H9 (cell line): ENCODE results near the gene SLC25A42. TPM values are rescaled to one million over a fixed set of nuclear protein-coding genes. Genes with fewer than 3 reads are reported as not detected.
A peak's percentile ranks its signal among the peaks of the same experiment; 100 is the strongest.

Experiments
- DNase-seq: peaks from one replicate; pipeline ENCODE4 v3.0.0-alpha.2; 2017
- H2AFZ ChIP-seq: one replicate; pipeline ENCODE4 v1.6.1; 2013; ENCODE audit warnings: mild to moderate bottlenecking, low read length, control low read depth, moderate library complexity
- H2AK5ac ChIP-seq: 2 replicates; pipeline ENCODE4 v1.6.1; 2013; ENCODE audit warnings: low read length, control low read depth, mixed read lengths; ENCODE audit not compliant: insufficient read length
- H2BK120ac ChIP-seq: one replicate; pipeline ENCODE4 v1.6.1; 2013; ENCODE audit warnings: low read depth, mild to moderate bottlenecking, low read length, control low read depth, inconsistent platforms; ENCODE audit not compliant: poor library complexity, severe bottlenecking
- H2BK12ac ChIP-seq: 2 replicates; pipeline ENCODE4 v1.6.1; 2013; ENCODE audit warnings: low read length, control low read depth, mixed read lengths, low read depth; ENCODE audit not compliant: insufficient read length
- H2BK15ac ChIP-seq: 2 replicates; pipeline ENCODE4 v1.6.1; 2013; ENCODE audit warnings: low read depth, low read length, control low read depth
- H2BK20ac ChIP-seq: one replicate; pipeline ENCODE4 v1.6.1; 2013; ENCODE audit warnings: low read depth, mild to moderate bottlenecking, low read length, control low read depth, inconsistent platforms; ENCODE audit not compliant: poor library complexity, severe bottlenecking
- H2BK5ac ChIP-seq: 2 replicates; pipeline ENCODE4 v1.6.1; 2013; ENCODE audit warnings: low read length, control low read depth, mixed read lengths; ENCODE audit not compliant: insufficient read length
- H3K14ac ChIP-seq: 2 replicates; pipeline ENCODE4 v1.6.1; 2013; ENCODE audit warnings: low read length, control low read depth; ENCODE audit not compliant: insufficient read depth
- H3K18ac ChIP-seq: 2 replicates; pipeline ENCODE4 v1.6.1; 2013; ENCODE audit warnings: low read depth, mild to moderate bottlenecking, mixed read lengths, low read length, control low read depth; ENCODE audit not compliant: insufficient read length
- H3K23ac ChIP-seq: 2 replicates; pipeline ENCODE4 v1.6.1; 2013; ENCODE audit warnings: low read length, control low read depth, mixed read lengths, low read depth; ENCODE audit not compliant: insufficient read length
- H3K23me2 ChIP-seq: 2 replicates; pipeline ENCODE4 v1.6.1; 2013; ENCODE audit warnings: low read depth, mild to moderate bottlenecking, mixed read lengths, low read length, control low read depth; ENCODE audit not compliant: insufficient read length, poor library complexity, severe bottlenecking
- H3K27ac ChIP-seq: 2 replicates; pipeline ENCODE4 v1.5.1; 2013; ENCODE audit warnings: low read length, control low read depth, mixed read lengths, low read depth; ENCODE audit not compliant: insufficient read length
- H3K27me3 ChIP-seq: 2 replicates; pipeline ENCODE4 v1.6.1; 2013; ENCODE audit warnings: low read length, control low read depth, inconsistent platforms; ENCODE audit not compliant: insufficient read depth
- H3K4ac ChIP-seq: 2 replicates; pipeline ENCODE4 v1.6.1; 2013; ENCODE audit warnings: low read depth, mild to moderate bottlenecking, control low read depth, inconsistent platforms, low read length, moderate library complexity
- H3K4me1 ChIP-seq: 2 replicates; pipeline ENCODE4 v1.6.1; 2013; ENCODE audit warnings: low read length, control low read depth, inconsistent platforms; ENCODE audit not compliant: insufficient read depth
- H3K4me2 ChIP-seq: 2 replicates; pipeline ENCODE4 v1.6.1; 2013; ENCODE audit warnings: low read length, control low read depth, mixed read lengths; ENCODE audit not compliant: insufficient read length, insufficient read depth
- H3K56ac ChIP-seq: 2 replicates; pipeline ENCODE4 v1.6.1; 2013; ENCODE audit warnings: low read depth, mild to moderate bottlenecking, mixed read lengths, low read length, control low read depth; ENCODE audit not compliant: insufficient read length
- H3K79me1 ChIP-seq: 2 replicates; pipeline ENCODE4 v1.6.1; 2013; ENCODE audit warnings: low read depth, mild to moderate bottlenecking, moderate library complexity, low read length, control low read depth, inconsistent platforms; ENCODE audit not compliant: insufficient read depth, poor library complexity, severe bottlenecking
- H3K79me2 ChIP-seq: 2 replicates; pipeline ENCODE4 v1.6.1; 2013; ENCODE audit warnings: low read length, control low read depth, inconsistent platforms; ENCODE audit not compliant: insufficient read depth
- H3K9ac ChIP-seq: 2 replicates; pipeline ENCODE4 v1.6.1; 2013; ENCODE audit warnings: low read length, control low read depth, mixed read lengths; ENCODE audit not compliant: insufficient read length; ENCODE audit errors: extremely low read depth
- H3K9me3 ChIP-seq: one replicate; pipeline ENCODE4 v1.6.1; 2013; ENCODE audit warnings: low read depth, low read length, inconsistent platforms; ENCODE audit not compliant: control insufficient read depth
- H3T11ph ChIP-seq: one replicate; pipeline ENCODE4 v1.6.1; 2013; ENCODE audit warnings: mild to moderate bottlenecking, low read length, control low read depth, inconsistent platforms
- H4K20me1 ChIP-seq: one replicate; pipeline ENCODE4 v1.6.1; 2013; ENCODE audit not compliant: control insufficient read depth, insufficient read length, insufficient read depth
- H4K5ac ChIP-seq: 2 replicates; pipeline ENCODE4 v1.6.1; 2013; ENCODE audit warnings: low read depth, mild to moderate bottlenecking, mixed read lengths, low read length, control low read depth; ENCODE audit not compliant: insufficient read length
- H4K8ac ChIP-seq: replicated peaks from 2 replicates; pipeline ENCODE4 v1.6.1; 2013; ENCODE audit warnings: low read length, control low read depth, mixed read lengths, low read depth; ENCODE audit not compliant: insufficient read length
- H4K91ac ChIP-seq: 2 replicates; pipeline ENCODE4 v1.6.1; 2013; ENCODE audit warnings: low read depth, mild to moderate bottlenecking, moderate library complexity, mixed read lengths, low read length, control low read depth; ENCODE audit not compliant: insufficient read length
- H3K27ac Mint-ChIP-seq, 3 experiments: 2 replicates in 2 of 3; 3 replicates in 1 of 3; pipeline ENCODE4 v1.8.0; 2020 to 2021; ENCODE audit warnings: mixed read lengths in 3 of 3, mild to moderate bottlenecking in 1 of 3, moderate library complexity in 1 of 3
- H3K27me3 Mint-ChIP-seq: 2 replicates; pipeline ENCODE4 v1.8.0; 2021; ENCODE audit warnings: low read depth, mild to moderate bottlenecking, moderate library complexity, mixed read lengths
- H3K36me3 Mint-ChIP-seq, 3 experiments: 2 replicates in 2 of 3; 3 replicates in 1 of 3; pipeline ENCODE4 v1.8.0; 2020 to 2021; ENCODE audit warnings: low read depth in 3 of 3, mixed read lengths in 3 of 3; ENCODE audit not compliant: insufficient read depth in 1 of 3
- H3K4me1 Mint-ChIP-seq, 2 experiments: 2 replicates each; pipeline ENCODE4 v1.8.0; 2020; ENCODE audit warnings: mixed read lengths in 2 of 2
- H3K4me3 Mint-ChIP-seq, 2 experiments: 2 replicates in 1 of 2; 3 replicates in 1 of 2; pipeline ENCODE4 v1.8.0; 2020 to 2021; ENCODE audit warnings: mild to moderate bottlenecking in 2 of 2, mixed read lengths in 2 of 2, moderate library complexity in 1 of 2
- H3K9me3 Mint-ChIP-seq, 2 experiments: 2 replicates in 1 of 2; 3 replicates in 1 of 2; pipeline ENCODE4 v1.8.0; 2020; ENCODE audit warnings: mild to moderate bottlenecking in 2 of 2, mixed read lengths in 2 of 2, moderate library complexity in 1 of 2
- CTCF ChIP-seq: fragments of 200-600 bp; sonication (generic); conservative IDR thresholded peaks from 3 replicates; pipeline ENCODE4 v1.8.0; 2021; ENCODE audit warnings: antibody characterized with exemption, mild to moderate bottlenecking
- WGBS: extraction: QIAGEN DNeasy Blood & Tissue Kit; methylation state at CpG from one replicate; pipeline ENCODE4 v1.1.7; 2013; ENCODE audit warnings: missing lambda C conversion rate, low lambda C conversion rate, mixed read lengths; ENCODE audit not compliant: insufficient read length; ENCODE audit errors: extremely low coverage; 5-methylcytosine and 5-hydroxymethylcytosine counted together
- total RNA-seq: library from RNA; stranded (reverse); gene quantifications from 2 replicates; pipeline ENCODE4 v1.2.1, GENCODE V29; 2021

The SLC25A42 gene
- total RNA-seq, 1 experiment from 2014 or later, result 3.6 TPM

- Histone ChIP-seq H3K56ac (no peak overlapping the region), H3K23ac (no peak overlapping the region), H2AFZ (no peak overlapping the region), H2BK5ac (no peak overlapping the region), H4K91ac (no peak overlapping the region), H3K79me1 (no peaks in the 10 kb centered on the region), H4K20me1 (no peaks in the 10 kb centered on the region), H3K14ac (no peak overlapping the region), H3K79me2 (no peaks in the 10 kb centered on the region), H2AK5ac (no peak overlapping the region), H3K27ac (no peak overlapping the region), H3K4me1 (no peaks in the 10 kb centered on the region), H4K8ac (no peak overlapping the region), H2BK120ac (no peak overlapping the region), H4K5ac (no peak overlapping the region), H2BK12ac (no peak overlapping the region), H3K27me3 (no peaks in the 10 kb centered on the region), H3T11ph (no peak overlapping the region), H3K18ac (no peak overlapping the region), H3K9ac (no peak overlapping the region), H3K4ac (no peak overlapping the region), H3K4me2 (no peak overlapping the region), H2BK15ac (no peak overlapping the region), H3K9me3 (no peaks in the 10 kb centered on the region), H3K23me2 (no peaks in the 10 kb centered on the region), H2BK20ac (no peak overlapping the region)
- peak; percentile 87 for TF ChIP-seq CTCF
- no CpG with 5 or more reads among the region's 25 CpGs for WGBS
- Mint-ChIP-seq H3K4me1 (no peaks in the 10 kb centered on the region), H3K27me3 (no peaks in the 10 kb centered on the region; the same call in 1 of the 2 replicates), H3K4me3 (no peak overlapping the region), H3K9me3 (no peaks in the 10 kb centered on the region), H3K36me3 (peaks cover 38 to 90% (median 69%) of the 10 kb centered on the region in 3 experiments), H3K27ac (no peak overlapping the region)
- peak; percentile 72 for DNase-seq
These were observed 10.1 kb upstream of the SLC25A42 start for GRCh38 chr19:19053508-19054314.
